Measurements from ENCODE around the gene TRANK1.

Gene TRANK1

GRCh38 chr3:36833160-36833814, 111.6 kb downstream of the TRANK1 start:
- no peak for DNase-seq

DNA sequence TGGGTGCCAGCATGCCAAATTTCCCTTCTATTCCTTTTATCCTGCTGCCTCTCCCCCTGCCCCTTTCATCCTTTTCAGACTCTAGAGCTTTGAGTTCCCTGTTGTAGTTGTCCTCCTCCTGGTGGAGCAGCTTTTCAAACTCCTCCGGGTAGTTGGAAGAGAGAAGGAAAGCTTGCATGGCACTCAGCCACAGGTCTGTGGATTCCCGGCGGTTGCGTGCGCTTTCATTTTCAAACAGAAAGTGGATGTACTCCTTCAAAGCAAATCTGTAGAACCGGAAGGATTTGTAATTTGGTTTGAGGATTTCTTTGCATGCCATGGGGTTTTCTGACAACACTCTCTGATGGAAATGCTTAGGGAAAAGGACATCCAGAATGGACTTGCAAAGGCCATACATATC, 112.4 kb downstream of the TRANK1 start:
- no peak for DNase-seq

- DNase-seq = no peak
Observed at GRCh38 chr3:36827133-36827532, 117.7 kb downstream of the TRANK1 start.

- no peak for DNase-seq
Observed at GRCh38 chr3:36826240-36826639, 118.6 kb downstream of the TRANK1 start.

- DNase-seq = no peak
Observed at GRCh38 chr3:36824443-36824842, 120.4 kb downstream of the TRANK1 start.

GRCh38 chr3:36823806-36824205, 121.0 kb downstream of the TRANK1 start:
- DNase-seq = no peak

DNA sequence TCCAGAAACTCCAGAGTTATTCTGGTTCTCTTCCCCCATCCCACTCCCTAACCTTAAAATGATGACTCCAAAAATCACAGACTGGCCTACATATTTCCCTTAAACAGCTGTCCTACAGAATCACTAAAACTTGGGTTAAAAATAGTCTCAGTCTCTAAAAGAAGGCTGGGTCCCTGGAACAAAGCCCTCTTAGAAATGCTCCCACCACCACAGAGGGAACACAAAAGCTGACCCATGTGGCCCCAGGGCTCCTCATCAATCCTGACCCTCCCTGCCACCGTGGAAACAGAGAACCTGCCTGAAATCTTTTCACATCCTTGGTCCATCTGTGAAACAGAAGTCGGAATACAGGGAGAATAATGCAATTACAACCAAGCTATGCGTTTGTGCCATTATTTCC, 124.8 kb downstream of the TRANK1 start:
- DNase-seq = no peak

GRCh38 chr3:36817806-36818533, 126.9 kb downstream of the TRANK1 start:
- DNase-seq = no peak

DNA sequence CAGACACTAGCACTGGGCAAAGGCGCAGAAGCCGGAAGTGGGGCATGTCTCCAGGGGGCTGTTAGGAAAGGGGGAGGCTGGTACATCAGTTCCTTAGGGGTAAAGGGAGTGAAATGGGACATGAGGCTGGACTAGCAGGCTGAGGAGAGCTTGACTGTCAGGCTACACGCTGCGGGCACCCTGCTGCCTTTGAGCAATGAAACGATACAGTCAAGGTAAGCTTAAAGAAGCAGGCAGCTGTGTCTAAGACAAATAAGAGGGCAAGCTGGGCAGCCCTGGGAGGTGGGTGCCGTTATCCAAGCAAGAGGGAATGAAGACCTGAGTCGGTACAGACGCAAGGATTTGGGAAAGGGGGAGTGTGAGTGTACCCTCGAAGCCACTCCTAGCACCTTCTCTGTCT, 129.5 kb downstream of the TRANK1 start:
- no peak for DNase-seq

- no peak for DNase-seq
Observed at GRCh38 chr3:36814776-36815175, 130.1 kb downstream of the TRANK1 start.

DNA sequence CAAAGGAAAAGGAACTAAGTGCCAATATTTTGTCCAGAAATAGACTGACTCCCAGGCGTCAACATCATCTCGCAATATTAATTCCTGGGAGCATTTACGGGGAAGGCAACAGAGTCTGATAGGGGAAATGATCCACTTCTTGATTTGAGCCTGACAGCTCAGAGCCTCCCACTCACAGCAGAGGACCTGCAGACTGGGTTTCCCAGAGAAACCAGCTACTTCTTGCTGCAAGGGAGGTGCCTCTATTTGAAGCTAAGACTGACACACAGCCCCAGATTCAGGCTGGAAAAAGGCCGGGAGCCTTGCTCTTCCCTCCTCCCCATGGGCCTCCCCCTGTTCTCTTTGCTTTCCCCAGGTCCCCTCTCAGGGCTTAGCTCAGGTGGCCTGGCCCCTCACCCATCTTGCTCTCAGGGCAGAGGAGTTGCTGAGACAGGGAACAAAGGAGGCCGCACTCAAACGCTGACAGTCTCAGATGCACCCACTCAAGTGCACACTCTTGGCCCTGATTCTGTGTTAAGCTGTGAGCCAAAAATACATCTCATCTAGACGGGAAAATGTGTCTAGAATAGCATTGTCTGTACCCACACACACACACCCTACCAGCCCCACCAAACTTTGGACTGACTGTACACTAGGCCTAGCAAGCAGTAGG, 130.7 kb downstream of the TRANK1 start:
- no peak for DNase-seq

DNA sequence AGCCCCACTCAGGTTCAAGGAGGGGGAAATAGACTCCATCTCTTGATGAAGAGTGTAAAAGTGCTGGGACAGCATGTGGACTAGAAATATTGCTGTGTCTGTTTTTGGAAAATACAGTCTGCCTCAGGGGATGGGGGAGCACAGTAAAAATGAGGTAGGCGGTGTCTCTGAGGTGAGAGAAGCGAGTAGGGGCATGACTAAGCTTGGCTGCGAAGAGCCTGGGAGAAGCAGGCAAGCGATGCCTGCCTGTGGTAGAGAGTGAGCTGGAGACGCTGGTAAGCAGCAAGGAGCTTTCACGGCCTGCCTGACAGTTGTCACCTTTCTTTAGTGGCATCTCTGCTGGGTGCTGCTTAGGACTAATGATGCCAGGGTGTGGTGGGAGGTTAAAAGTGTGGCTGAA, 131.5 kb downstream of the TRANK1 start:
- no peak for DNase-seq

DNA sequence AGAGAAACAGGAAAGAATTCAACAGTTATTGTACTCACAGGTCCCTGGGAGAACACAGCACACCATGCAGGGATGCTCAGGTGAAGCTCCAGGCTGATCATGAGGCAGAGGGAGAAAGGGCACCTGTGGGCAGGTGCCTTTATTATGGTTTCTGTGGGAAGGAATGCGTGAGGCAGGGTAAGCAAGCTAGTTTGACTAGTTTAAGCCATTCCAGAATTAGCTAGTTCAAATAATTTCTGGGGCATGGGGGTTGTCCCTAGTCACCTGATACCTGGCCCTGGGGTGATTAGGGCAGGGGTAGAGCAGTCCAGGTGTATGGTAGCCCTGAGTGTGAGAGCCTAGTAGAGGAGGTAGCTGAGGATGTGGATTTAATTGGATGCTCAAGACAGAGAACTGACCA, 132.6 kb downstream of the TRANK1 start:
- DNase-seq = no peak

DNA sequence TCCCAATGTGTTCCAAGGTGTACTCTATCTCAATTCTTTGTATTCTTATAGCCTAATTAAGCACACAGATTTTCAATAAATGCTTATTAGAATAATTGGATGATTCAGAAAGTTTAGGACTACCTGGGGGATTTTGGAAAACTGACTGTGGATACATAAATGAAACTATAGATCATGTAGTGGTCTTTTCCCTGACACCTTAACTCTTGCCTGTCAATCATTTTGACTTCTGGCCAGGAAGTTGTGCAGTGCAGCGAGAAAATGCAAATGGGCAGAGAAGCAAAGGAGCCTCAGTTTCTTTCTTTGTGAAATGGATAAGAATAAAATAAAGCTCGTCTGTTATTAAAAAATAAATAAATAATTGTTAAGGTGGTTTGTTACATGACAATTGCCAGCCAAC, 133.1 kb downstream of the TRANK1 start:
- DNase-seq = no peak

- no peak for DNase-seq
Observed at GRCh38 chr3:36804295-36805055, 140.4 kb downstream of the TRANK1 start.

- DNase-seq = no peak
Observed at GRCh38 chr3:36803091-36803791, 141.6 kb downstream of the TRANK1 start.

GRCh38 chr3:36800533-36801116, 144.2 kb downstream of the TRANK1 start:
- DNase-seq = no peak

GRCh38 chr3:36796881-36797280, 148.0 kb downstream of the TRANK1 start:
- no peak for DNase-seq

DNA sequence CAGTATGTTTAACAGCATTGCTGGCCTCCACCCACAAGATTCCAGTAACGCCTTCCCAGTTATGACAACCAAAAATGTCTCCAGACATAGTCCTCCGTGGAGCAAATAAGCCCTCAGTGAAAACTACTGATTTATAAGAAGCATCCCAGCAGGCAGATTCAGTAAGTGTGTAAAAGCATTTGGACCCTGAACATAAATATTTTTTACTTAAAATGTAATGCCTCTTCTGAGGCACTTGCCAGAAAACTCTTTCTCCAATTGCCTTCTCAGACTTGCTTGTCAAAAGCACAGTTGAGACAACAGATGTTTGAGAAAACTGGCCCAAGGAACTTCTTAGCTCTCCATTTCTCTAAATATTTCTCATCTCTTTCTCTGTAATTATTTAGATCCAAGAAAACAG, 148.7 kb downstream of the TRANK1 start:
- no peak for DNase-seq

DNA sequence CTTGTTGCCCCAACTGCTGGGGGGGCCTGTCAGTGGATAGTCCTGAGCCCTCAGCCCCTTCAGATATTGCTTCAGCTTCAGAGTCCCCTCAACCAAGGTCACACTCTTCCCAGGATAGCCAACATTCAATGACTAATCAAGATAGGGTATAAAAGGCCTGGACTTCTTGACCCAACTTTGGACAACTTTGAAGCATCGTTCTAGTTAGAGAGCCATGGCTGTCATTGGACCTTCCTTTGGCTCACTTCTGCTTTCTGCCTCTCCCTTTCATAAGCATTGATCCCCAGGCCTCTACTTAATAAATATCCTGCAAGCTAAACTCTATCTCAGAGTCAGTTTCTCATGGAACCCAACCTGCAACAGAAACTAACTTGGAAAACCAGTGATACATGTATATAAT, 149.2 kb downstream of the TRANK1 start:
- no peak for DNase-seq

DNA sequence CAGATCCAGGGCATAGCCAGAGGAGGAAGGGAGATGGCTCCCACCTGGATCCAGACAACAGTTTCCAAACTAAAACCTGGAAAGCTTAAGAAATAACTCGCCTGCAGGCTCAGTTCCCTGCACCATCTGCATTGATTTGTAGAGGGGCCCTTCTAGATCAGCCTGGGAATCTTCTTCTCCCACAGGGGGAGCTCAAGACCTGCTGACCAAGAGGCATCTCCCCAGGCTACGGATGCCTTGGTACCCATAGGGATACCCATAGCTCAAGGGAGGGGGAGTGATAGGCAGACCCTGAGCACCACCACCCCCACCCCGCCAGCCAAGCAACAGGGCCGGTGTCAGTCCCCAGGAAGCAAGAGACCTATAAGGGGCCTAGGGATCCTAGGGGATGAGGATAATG, 152.5 kb downstream of the TRANK1 start:
- no peak for DNase-seq

- DNase-seq = no peak
Observed at GRCh38 chr3:36790765-36791164, 154.1 kb downstream of the TRANK1 start.
